GM23248 (cell line): ENCODE results near the gene NLRP11.

Experiments used
- EZH2 ChIP-seq: fragments of 200-600 bp; sonication (generic); IDR thresholded peaks from 2 replicates; pipeline ENCODE4 v1.6.1; 2018; ENCODE audit warnings: antibody characterized with exemption, mild to moderate bottlenecking; ENCODE audit not compliant: insufficient read depth, poor library complexity, severe bottlenecking
- EZH2phosphoT487 ChIP-seq: fragments of 200-600 bp; sonication (generic); IDR thresholded peaks from 2 replicates; pipeline ENCODE4 v1.6.1; 2018; ENCODE audit warnings: antibody characterized with exemption, moderate library complexity, mild to moderate bottlenecking, low read depth; ENCODE audit not compliant: insufficient read depth

- no peak for TF ChIP-seq EZH2
- TF ChIP-seq EZH2phosphoT487, result no peak
Observed at GRCh38 chr19:55832676-55833075, 877 bp upstream of the NLRP11 start.
